Thyroid gland (tissue), 4 donors: Measurements from ENCODE around the gene STK38L.

Source experiments
- CTCF ChIP-seq, 6 experiments: fragments of 200-600 bp in 3 of 6; fragments of 450-650 bp in 3 of 6; sonication (generic) in 3 of 6; IDR thresholded peaks; one replicate each; pipeline ENCODE4 v1.5.1; 2016 to 2019; ENCODE audit warnings: antibody characterized with exemption in 6 of 6, mild to moderate bottlenecking in 2 of 6, inconsistent platforms in 1 of 6, moderate library complexity in 1 of 6
- POLR2A ChIP-seq, 2 donors: fragments of 450-650 bp; IDR thresholded peaks; one replicate each; pipeline ENCODE4 v1.6.1; 2017; ENCODE audit warnings: antibody characterized with exemption in 2 of 2, mild to moderate bottlenecking in 2 of 2, moderate library complexity in 1 of 2

GRCh38 chr12:27207615-27208413, 36.3 kb upstream of the STK38L start:
- no peak for TF ChIP-seq CTCF (IDR thresholded peaks at IDR 0.05)
- no peak for TF ChIP-seq POLR2A (IDR thresholded peaks at IDR 0.05)
